ENCODE results near the gene PLAC9.

DNA sequence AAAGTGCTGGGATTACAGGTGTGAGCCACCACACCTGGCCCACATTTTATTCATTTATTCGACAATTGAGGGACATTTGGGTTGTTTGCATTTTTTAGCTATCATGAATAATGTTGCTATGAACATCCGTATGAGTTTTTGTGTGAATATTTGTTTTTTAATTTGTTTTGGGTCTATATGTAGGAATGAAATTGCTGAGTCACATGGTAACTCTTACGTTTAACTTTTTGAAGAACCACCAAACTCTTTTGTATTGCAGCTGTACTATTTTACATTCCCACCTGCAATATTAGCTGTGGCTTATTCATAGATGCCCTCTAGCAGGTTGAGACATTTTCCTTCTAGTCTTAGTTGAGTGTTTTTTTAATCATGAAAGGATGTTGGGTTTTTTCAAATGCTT, 14.4 kb downstream of the PLAC9 start:
- TF ChIP-seq POLR2A (IDR thresholded peaks at IDR 0.05), result no peak
- TF ChIP-seq, protein P1, sequence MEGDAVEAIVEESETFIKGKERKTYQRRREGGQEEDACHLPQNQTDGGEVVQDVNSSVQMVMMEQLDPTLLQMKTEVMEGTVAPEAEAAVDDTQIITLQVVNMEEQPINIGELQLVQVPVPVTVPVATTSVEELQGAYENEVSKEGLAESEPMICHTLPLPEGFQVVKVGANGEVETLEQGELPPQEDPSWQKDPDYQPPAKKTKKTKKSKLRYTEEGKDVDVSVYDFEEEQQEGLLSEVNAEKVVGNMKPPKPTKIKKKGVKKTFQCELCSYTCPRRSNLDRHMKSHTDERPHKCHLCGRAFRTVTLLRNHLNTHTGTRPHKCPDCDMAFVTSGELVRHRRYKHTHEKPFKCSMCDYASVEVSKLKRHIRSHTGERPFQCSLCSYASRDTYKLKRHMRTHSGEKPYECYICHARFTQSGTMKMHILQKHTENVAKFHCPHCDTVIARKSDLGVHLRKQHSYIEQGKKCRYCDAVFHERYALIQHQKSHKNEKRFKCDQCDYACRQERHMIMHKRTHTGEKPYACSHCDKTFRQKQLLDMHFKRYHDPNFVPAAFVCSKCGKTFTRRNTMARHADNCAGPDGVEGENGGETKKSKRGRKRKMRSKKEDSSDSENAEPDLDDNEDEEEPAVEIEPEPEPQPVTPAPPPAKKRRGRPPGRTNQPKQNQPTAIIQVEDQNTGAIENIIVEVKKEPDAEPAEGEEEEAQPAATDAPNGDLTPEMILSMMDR (IDR thresholded peaks at IDR 0.05), result no peak

Measured in testis (tissue), 2 donors.